HEK293 (cell line): ENCODE data around the gene UNC80.

Experiments used
- CTCF ChIA-PET: fragments of 350-600 bp; formaldehyde crosslinking; extraction: SDS; loops from one replicate; lab custom pipeline; 2021; ENCODE audit warnings: antibody characterized with exemption; lab: Yijun Ruan, JAX
- POLR2A ChIA-PET: fragments of 300-600 bp; formaldehyde crosslinking; extraction: SDS; loops from one replicate; lab custom pipeline; 2020; ENCODE audit warnings: antibody characterized with exemption, inconsistent platforms; lab: Yijun Ruan, JAX
- H3K27ac ChIP-seq: fragments of 200-500 bp; sonication (Bioruptor generic); 2 replicates; pipeline ENCODE4 v1.5.1; 2014; ENCODE audit warnings: low read depth, low read length, control low read depth, inconsistent platforms; ENCODE audit errors: extremely low read depth
- H3K36me3 ChIP-seq, 2 experiments: fragments of 200-500 bp in 1 of 2; sonication (Bioruptor generic) in 1 of 2; 1 replicate in 1 of 2; 2 replicates in 1 of 2; pipeline ENCODE4 v1.5.1; 2014 to 2017; ENCODE audit warnings: inconsistent platforms in 2 of 2, low read length in 2 of 2; ENCODE audit not compliant: control insufficient read depth in 2 of 2, insufficient read depth in 1 of 2
- H3K4me1 ChIP-seq: fragments of 200-500 bp; sonication (Bioruptor generic); 2 replicates; pipeline ENCODE4 v1.5.1; 2014; ENCODE audit warnings: mild to moderate bottlenecking, low read length, inconsistent platforms; ENCODE audit not compliant: control insufficient read depth, insufficient read depth
- H3K4me3 ChIP-seq: 2 replicates; pipeline ENCODE4 v1.5.1; 2011; ENCODE audit warnings: low read depth, mild to moderate bottlenecking, control low read depth, low read length, moderate library complexity
- H3K9me3 ChIP-seq: fragments of 200-500 bp; sonication (Bioruptor generic); 2 replicates; pipeline ENCODE4 v1.5.1; 2014; ENCODE audit warnings: low read depth, low read length, inconsistent platforms; ENCODE audit not compliant: control insufficient read depth, insufficient read depth
- EGR2 ChIP-seq: fragments of 450-650 bp; formaldehyde crosslinking; IDR thresholded peaks from 2 replicates; pipeline ENCODE4 v1.5.1; 2016; ENCODE audit warnings: low read depth, missing biosample characterization, missing genetic modification characterization
- KLF9 ChIP-seq: fragments of 450-650 bp; formaldehyde crosslinking; IDR thresholded peaks from 2 replicates; pipeline ENCODE4 v1.5.1; 2016; ENCODE audit warnings: missing biosample characterization, missing genetic modification characterization, low read depth
- MZF1 ChIP-seq: fragments of 450-650 bp; formaldehyde crosslinking; IDR thresholded peaks from 2 replicates; pipeline ENCODE4 v1.5.1; 2017; ENCODE audit warnings: missing biosample characterization, missing genetic modification characterization, borderline replicate concordance
- PATZ1 ChIP-seq: fragments of 450-650 bp; formaldehyde crosslinking; IDR thresholded peaks from 2 replicates; pipeline ENCODE4 v1.5.1; 2016; ENCODE audit warnings: missing biosample characterization, missing genetic modification characterization
- PBX3 ChIP-seq: sonication (generic); formaldehyde crosslinking; IDR thresholded peaks from 2 replicates; pipeline ENCODE4 v1.8.1; 2022; ENCODE audit warnings: mild to moderate bottlenecking, moderate library complexity, missing genetic modification reagents
- PRDM2 ChIP-seq: fragments of 450-650 bp; formaldehyde crosslinking; IDR thresholded peaks from 2 replicates; pipeline ENCODE4 v1.5.1; 2016; ENCODE audit warnings: missing biosample characterization, missing genetic modification characterization, borderline replicate concordance
- SALL2 ChIP-seq: fragments of 450-650 bp; formaldehyde crosslinking; IDR thresholded peaks from 2 replicates; pipeline ENCODE4 v1.5.0; 2017; ENCODE audit warnings: missing biosample characterization, mild to moderate bottlenecking, missing genetic modification characterization, borderline replicate concordance
- SETDB1 ChIP-seq: IDR thresholded peaks from one replicate; pipeline ENCODE4 v1.6.1; 2017; ENCODE audit warnings: mild to moderate bottlenecking, low read length, moderate library complexity, mixed read lengths; ENCODE audit not compliant: insufficient read length
- ZBTB48 ChIP-seq: fragments of 450-650 bp; formaldehyde crosslinking; IDR thresholded peaks from 2 replicates; pipeline ENCODE4 v1.5.1; 2016; ENCODE audit warnings: missing biosample characterization, missing genetic modification characterization
- ZNF140 ChIP-seq: fragments of 450-650 bp; formaldehyde crosslinking; IDR thresholded peaks from 2 replicates; pipeline ENCODE4 v1.5.1; 2016; ENCODE audit warnings: missing biosample characterization, missing genetic modification characterization
- ZNF202 ChIP-seq: fragments of 450-650 bp; formaldehyde crosslinking; IDR thresholded peaks from 2 replicates; pipeline ENCODE4 v1.5.1; 2016; ENCODE audit warnings: missing biosample characterization, missing genetic modification characterization, borderline replicate concordance
- ZNF274 ChIP-seq, 2 experiments: fragments of 200-500 bp in 1 of 2; fragments of 450-650 bp in 1 of 2; sonication (Bioruptor generic) in 1 of 2; formaldehyde crosslinking in 1 of 2; IDR thresholded peaks; 2 replicates each; pipeline versions ENCODE4 v1.5.1 to v1.6.1; 2014 to 2016; ENCODE audit warnings: borderline replicate concordance in 1 of 2, inconsistent platforms in 1 of 2, low read length in 1 of 2, missing biosample characterization in 1 of 2, missing genetic modification characterization in 1 of 2
- ZNF394 ChIP-seq: fragments of 450-650 bp; formaldehyde crosslinking; IDR thresholded peaks from 2 replicates; pipeline ENCODE4 v1.5.1; 2016; ENCODE audit warnings: missing biosample characterization, missing genetic modification characterization, mild to moderate bottlenecking, moderate library complexity, borderline replicate concordance
- ZNF398 ChIP-seq: fragments of 450-650 bp; formaldehyde crosslinking; IDR thresholded peaks from 2 replicates; pipeline ENCODE4 v1.5.1; 2017; ENCODE audit warnings: missing biosample characterization, missing genetic modification characterization
- ZNF423 ChIP-seq: fragments of 450-650 bp; formaldehyde crosslinking; IDR thresholded peaks from 2 replicates; pipeline ENCODE4 v1.5.1; 2016; ENCODE audit warnings: missing biosample characterization, missing genetic modification characterization
- ZNF549 ChIP-seq: fragments of 450-650 bp; IDR thresholded peaks from 2 replicates; pipeline ENCODE4 v1.5.1; 2018; ENCODE audit warnings: missing biosample characterization, missing genetic modification characterization, mild to moderate bottlenecking, inconsistent platforms, moderate library complexity
- ZNF555 ChIP-seq: fragments of 450-650 bp; formaldehyde crosslinking; conservative IDR thresholded peaks from 2 replicates; pipeline ENCODE4 v1.5.1; 2017; ENCODE audit warnings: missing biosample characterization, mild to moderate bottlenecking, missing genetic modification characterization, inconsistent platforms
- ZNF658 ChIP-seq: fragments of 450-650 bp; formaldehyde crosslinking; IDR thresholded peaks from 2 replicates; pipeline ENCODE4; 2016; ENCODE audit warnings: missing biosample characterization, missing genetic modification characterization
- ZNF677 ChIP-seq: fragments of 450-650 bp; IDR thresholded peaks from 2 replicates; pipeline ENCODE4 v1.5.0; 2018; ENCODE audit warnings: missing biosample characterization, mild to moderate bottlenecking, missing genetic modification characterization, moderate library complexity
- ZNF843 ChIP-seq: fragments of 450-650 bp; formaldehyde crosslinking; IDR thresholded peaks from 2 replicates; pipeline ENCODE4 v1.5.1; 2016; ENCODE audit warnings: missing biosample characterization, missing genetic modification characterization
- ZXDB ChIP-seq: fragments of 450-650 bp; formaldehyde crosslinking; IDR thresholded peaks from 2 replicates; pipeline ENCODE4 v1.5.1; 2016; ENCODE audit warnings: missing biosample characterization, missing genetic modification characterization
- TF ChIP-seq, protein P1 (sequence below): fragments of 450-650 bp; formaldehyde crosslinking; IDR thresholded peaks from 2 replicates; pipeline ENCODE4 v1.5.1; 2016; ENCODE audit warnings: missing biosample characterization, missing genetic modification characterization

UNC80 gene

GRCh38 chr2:209787416-209787815, 15.8 kb downstream of the UNC80 start:
- TF ChIP-seq SETDB1 = no peak
- TF ChIP-seq ZNF658 (tag by site-specific recombination) = no peak
- TF ChIP-seq KLF9 = no peak
- no peak for TF ChIP-seq ZNF423 (tag by site-specific recombination)
- no peak for TF ChIP-seq ZNF394 (tag by site-specific recombination)
- TF ChIP-seq PBX3 = no peak
- no peak for TF ChIP-seq ZXDB (tag by site-specific recombination)
- no peak for TF ChIP-seq MZF1
- no peak for TF ChIP-seq ZNF202 (tag by site-specific recombination)
- TF ChIP-seq, protein P1, sequence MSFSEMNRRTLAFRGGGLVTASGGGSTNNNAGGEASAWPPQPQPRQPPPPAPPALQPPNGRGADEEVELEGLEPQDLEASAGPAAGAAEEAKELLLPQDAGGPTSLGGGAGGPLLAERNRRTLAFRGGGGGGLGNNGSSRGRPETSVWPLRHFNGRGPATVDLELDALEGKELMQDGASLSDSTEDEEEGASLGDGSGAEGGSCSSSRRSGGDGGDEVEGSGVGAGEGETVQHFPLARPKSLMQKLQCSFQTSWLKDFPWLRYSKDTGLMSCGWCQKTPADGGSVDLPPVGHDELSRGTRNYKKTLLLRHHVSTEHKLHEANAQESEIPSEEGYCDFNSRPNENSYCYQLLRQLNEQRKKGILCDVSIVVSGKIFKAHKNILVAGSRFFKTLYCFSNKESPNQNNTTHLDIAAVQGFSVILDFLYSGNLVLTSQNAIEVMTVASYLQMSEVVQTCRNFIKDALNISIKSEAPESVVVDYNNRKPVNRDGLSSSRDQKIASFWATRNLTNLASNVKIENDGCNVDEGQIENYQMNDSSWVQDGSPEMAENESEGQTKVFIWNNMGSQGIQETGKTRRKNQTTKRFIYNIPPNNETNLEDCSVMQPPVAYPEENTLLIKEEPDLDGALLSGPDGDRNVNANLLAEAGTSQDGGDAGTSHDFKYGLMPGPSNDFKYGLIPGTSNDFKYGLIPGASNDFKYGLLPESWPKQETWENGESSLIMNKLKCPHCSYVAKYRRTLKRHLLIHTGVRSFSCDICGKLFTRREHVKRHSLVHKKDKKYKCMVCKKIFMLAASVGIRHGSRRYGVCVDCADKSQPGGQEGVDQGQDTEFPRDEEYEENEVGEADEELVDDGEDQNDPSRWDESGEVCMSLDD (tag by site-specific recombination) = no peak
- no peaks in the 10 kb centered on the region for H3K4me1 ChIP-seq
- ChIA-PET POLR2A (no interaction called here), CTCF (no interaction called here)
- no peak overlapping the region for H3K4me3 ChIP-seq
- H3K36me3 ChIP-seq = no peaks in the 10 kb centered on the region
- no peak overlapping the region for H3K27ac ChIP-seq
- no peaks in the 10 kb centered on the region for H3K9me3 ChIP-seq

DNA sequence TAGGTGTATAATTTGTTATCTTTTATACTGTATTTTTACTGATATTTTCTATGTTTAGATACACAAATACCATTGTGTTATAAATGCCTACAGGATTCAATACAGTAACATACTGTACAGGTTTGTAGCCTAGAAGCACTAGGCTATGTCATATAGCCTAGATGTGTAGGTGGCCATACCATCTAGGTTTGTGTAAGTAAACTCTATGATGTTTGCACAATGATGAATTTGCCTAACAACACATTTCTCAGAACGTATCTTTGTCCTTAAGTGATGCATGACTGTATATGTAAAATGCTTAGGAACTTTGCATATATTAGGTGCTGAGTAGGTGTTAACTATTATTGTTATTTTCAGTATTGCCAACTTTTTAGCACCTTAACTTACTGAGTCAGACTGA, 17.3 kb downstream of the UNC80 start:
- POLR2A ChIA-PET = no interaction called here
- no peaks in the 10 kb centered on the region for H3K36me3 ChIP-seq
- H3K27ac ChIP-seq = no peak overlapping the region
- no peaks in the 10 kb centered on the region for H3K4me1 ChIP-seq
- no peaks in the 10 kb centered on the region for H3K9me3 ChIP-seq
- H3K4me3 ChIP-seq = no peak overlapping the region
- CTCF ChIA-PET = no interaction called here
- TF ChIP-seq ZNF140 (tag by site-specific recombination) = no peak
- TF ChIP-seq SALL2 = no peak
- no peak for TF ChIP-seq PATZ1
- no peak for TF ChIP-seq ZNF677 (tag by site-specific recombination)
- no peak for TF ChIP-seq EGR2 (tag by site-specific recombination)
- no peak for TF ChIP-seq ZNF274 (IDR thresholded peaks at IDR 0.05; ENCODE audit: low read length)
- no peak for TF ChIP-seq ZNF274 (tag by site-specific recombination; IDR thresholded peaks at IDR 0.05; ENCODE audit: borderline replicate concordance)
- no peak for TF ChIP-seq ZNF549 (tag by site-specific recombination)
- TF ChIP-seq ZNF398 (tag by site-specific recombination) = no peak
- no peak for TF ChIP-seq ZBTB48 (tag by site-specific recombination)
- no peak for TF ChIP-seq PRDM2
- TF ChIP-seq ZNF843 = no peak
- TF ChIP-seq ZNF555 (tag by site-specific recombination) = no peak
